Measurements from ENCODE around the gene ZKSCAN5.

Gene ZKSCAN5

DNA sequence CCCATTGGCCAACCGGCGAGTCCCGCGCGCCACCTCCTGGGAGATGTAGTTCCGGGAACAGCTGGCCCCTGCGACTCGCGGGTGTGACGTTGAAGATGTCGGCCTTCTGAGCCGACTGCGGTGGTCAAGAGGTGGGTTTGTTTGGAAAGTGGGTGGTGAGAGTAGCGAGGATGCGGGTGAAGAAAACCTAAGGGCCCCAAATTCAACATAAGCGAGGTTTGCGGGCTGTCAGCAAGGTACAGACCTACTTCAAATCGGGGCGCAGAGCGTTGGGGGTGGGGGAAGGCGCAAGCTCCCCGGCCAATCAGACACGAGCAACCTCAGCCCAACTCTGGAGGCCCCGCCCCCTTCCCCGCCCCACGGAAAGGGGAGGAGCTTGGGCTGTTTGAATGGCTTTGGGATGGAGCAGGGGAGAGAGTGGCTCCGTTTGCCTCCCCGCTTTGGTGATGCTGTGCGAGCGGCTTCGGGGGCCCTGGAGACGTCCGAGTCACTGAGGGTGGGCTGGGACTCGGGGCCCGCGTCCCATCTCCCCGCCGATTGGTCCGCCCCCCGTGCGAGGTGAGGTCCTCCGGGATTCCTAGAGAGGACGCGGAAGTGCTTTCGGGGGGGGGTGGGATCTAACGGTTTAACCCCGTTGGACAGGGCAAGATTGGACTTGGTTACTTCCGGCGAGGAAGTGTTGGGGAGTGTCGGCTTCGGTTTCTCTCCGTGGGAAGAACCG, at the start of gene ZKSCAN5:
TSS of gene ZKSCAN5 (plus strand) at position 60 of the 721 bp plus-strand sequence. CDS start 1,383 bp downstream, outside the sequence.
- in situ Hi-C loops (cut with MboI; ENCODE audit: low sequenced_read_pairs): no loop called here

DNA sequence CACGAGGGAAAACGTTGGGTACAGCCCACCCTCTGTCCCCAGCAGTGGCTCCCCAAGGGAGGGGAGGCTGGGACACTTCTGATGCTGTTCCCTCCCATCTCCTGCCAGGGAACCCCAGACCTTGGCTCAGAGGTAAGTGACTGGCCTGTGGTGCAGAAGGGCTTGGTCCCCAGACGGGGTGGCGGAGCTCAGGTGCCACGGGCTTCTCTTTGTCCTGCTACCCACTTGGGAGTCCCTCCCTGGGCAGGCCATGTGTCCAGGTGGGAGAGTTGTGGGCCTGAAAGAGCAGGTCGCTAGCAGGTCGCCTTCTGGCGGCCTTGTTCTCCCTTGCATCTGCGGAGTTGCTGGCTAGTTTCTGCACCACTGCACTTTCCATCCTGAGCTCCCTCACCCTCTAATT, 48.6 kb upstream of the ZKSCAN5 start:
- in situ Hi-C loops (cut with MboI; ENCODE audit: low sequenced_read_pairs): no loop called here

DNA sequence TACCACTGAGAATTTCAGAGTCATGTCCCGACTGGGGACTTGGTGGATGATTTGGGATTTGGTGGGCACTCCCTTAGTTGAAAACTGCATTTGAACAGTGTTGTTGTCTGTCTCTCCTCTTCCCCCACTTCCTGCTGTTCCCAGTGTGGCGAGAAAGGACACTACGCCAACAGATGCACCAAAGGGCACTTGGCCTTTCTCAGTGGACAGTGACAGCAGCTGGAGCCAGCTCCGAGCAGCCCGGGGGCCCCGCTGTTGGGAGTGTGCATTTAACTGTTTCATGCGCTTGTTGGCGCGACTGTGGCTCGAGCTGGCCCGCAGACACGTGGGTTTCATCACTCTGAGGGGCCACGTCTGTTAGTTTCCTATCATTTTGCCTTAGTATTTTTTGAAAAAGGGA, 48.2 kb upstream of the ZKSCAN5 start:
- in situ Hi-C loops (cut with MboI; ENCODE audit: low sequenced_read_pairs): no loop called here

DNA sequence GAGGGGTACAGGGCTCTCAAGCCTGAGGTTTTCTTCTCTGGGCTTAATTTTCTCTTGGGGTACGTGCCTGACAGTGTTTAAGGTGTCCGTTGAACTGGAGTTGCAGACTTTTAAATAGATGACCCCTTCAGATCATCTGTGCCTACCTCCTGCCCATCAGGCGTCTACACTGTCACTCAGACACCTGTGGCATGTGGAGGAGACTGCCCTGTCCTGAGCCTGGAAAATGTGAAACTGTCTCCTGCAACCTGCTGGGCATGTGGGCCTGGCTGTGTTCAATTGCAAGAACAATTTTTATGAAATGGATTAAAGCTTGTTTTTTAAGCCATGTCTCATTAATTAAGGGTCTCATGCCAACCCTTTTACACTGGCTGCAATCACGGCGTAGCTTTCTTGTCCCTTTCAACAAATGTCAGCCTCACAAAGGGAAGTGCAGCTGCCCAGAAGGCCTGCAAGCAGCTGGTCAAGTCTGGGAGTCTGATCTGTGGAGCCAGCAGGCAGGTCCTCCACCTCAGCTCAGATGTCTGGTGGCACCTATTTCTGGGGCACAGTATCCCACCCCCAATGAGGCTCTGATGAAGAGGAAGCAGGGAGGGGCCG, 47.3 kb upstream of the ZKSCAN5 start:
- in situ Hi-C loops (cut with MboI; ENCODE audit: low sequenced_read_pairs): no loop called here

DNA sequence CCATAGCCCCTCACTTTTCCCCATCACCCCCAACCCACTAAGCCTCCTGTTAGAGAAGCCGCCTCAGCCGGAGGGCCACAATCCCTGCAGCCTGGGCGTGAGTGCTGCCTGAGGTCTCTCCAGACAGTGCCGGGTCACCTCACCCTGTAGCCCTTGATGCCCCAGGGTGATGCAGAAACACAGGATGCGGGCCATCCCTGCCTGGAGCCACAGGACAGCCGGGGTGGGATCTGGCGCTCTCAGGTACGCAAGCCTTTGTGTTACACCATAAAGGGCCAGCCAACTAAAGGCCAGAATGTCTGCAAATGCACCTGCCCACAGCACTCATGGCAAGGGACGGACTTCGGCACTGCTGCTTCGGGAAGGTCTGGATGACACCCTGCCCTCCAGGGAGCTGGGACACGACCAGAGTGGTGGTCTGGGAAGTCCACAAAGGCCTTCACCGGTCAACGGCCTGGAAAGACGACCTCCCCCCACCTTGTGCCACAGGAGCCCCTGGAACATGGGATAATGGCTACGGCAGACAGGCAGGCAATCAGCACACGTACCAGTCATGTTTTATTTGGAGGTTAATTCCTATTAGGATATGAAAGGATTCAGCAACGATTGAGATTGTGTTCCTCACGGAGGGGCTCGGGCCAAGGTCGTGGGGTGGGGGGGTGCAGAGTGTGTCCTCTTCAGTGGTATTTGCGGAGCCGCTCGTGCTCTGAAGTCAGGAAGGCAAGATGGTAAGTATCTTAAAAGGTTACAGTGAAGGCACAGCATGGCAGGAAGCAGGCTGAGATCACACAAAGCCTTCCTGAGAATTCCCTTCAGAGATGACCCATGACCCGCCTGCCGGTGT, 46.6 kb upstream of the ZKSCAN5 start:
- in situ Hi-C loops (cut with MboI; ENCODE audit: low sequenced_read_pairs): no loop called here

GRCh38 chr7:99459087-99459486, 45.4 kb upstream of the ZKSCAN5 start:
- in situ Hi-C loops (cut with MboI; ENCODE audit: low sequenced_read_pairs): no loop called here

GRCh38 chr7:99460651-99461050, 43.8 kb upstream of the ZKSCAN5 start:
- in situ Hi-C loops (cut with MboI; ENCODE audit: low sequenced_read_pairs): no loop called here

GRCh38 chr7:99461221-99461620, 43.2 kb upstream of the ZKSCAN5 start:
- in situ Hi-C loops (cut with MboI; ENCODE audit: low sequenced_read_pairs): no loop called here

- in situ Hi-C loops (cut with MboI; ENCODE audit: low sequenced_read_pairs): no loop called here
Measured at GRCh38 chr7:99465421-99465768, 39.1 kb upstream of the ZKSCAN5 start.

DNA sequence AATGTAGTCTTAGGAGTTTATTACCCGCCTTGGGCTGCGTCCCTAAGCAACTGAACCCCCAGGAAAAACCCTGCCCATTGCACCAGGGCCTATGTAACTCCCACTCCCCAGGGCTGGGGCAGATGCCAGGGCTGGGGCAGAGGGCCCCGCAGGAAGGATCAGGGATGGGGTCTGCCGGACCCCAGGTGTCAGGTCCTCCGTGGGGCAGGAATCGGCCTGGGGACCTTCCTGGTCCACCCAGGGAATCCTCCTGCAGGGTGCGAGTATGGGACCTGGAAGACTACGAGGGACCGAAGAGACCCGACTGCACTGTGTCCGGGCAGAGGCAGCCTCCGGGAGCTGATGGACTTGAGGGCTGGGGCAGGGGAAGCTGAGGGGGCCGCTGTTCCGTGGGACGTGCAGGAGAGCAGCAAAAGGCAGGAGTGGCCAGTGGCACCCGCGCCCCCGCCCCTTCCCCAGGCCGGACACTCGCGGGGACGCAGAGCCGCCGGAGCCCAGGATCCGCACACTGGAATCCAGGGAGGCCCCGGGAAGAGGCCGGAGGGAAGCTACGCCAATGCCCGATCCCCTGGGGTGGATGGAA, 36.0 kb upstream of the ZKSCAN5 start:
- in situ Hi-C loops (cut with MboI; ENCODE audit: low sequenced_read_pairs): no loop called here

GRCh38 chr7:99469381-99470065, 34.9 kb upstream of the ZKSCAN5 start:
- in situ Hi-C loops (cut with MboI; ENCODE audit: low sequenced_read_pairs): no loop called here

GRCh38 chr7:99472561-99473314, 31.7 kb upstream of the ZKSCAN5 start, which contains the start of gene ZNF789:
Gene ZNF789, plus strand, starts transcription at chr7:99472890. Its CDS starts 3,567 bp downstream, at chr7:99476457.
- in situ Hi-C loops (cut with MboI; ENCODE audit: low sequenced_read_pairs): no loop called here

DNA sequence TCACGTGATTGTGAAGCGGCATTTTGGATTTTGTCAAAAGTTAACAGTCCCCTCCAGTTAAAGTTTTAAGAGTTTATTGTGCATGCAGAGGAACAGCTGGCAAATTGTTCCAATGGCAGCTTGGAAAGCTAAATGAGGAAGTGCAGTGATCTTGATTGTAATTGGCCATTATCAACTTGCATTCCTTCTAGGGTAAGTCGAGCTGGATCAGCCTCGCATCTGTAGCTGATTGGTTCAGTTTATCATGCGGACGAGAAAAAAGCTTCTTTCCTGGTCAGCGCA, 31.2 kb upstream of the ZKSCAN5 start:
- in situ Hi-C loops (cut with MboI; ENCODE audit: low sequenced_read_pairs): no loop called here

DNA sequence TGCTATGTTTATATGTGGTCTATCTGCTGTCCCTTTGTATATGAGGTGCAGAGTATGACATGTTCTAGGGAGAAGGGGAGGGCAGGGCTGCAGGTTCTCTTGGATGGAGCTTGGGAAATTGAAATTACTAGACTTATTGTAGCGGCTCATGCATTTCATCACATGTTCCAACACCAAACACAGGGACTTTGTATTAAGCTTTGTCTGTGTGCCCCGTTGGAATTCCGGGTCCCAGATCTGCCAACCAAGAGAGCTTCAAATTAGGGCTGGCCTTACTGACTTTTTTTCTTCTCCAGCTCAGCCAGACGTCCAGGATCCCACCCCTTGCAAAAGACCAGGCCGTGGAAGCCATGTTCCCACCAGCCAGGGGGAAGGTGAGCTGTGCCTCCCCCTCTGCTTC, 28.4 kb upstream of the ZKSCAN5 start:
- in situ Hi-C loops (cut with MboI; ENCODE audit: low sequenced_read_pairs): no loop called here

DNA sequence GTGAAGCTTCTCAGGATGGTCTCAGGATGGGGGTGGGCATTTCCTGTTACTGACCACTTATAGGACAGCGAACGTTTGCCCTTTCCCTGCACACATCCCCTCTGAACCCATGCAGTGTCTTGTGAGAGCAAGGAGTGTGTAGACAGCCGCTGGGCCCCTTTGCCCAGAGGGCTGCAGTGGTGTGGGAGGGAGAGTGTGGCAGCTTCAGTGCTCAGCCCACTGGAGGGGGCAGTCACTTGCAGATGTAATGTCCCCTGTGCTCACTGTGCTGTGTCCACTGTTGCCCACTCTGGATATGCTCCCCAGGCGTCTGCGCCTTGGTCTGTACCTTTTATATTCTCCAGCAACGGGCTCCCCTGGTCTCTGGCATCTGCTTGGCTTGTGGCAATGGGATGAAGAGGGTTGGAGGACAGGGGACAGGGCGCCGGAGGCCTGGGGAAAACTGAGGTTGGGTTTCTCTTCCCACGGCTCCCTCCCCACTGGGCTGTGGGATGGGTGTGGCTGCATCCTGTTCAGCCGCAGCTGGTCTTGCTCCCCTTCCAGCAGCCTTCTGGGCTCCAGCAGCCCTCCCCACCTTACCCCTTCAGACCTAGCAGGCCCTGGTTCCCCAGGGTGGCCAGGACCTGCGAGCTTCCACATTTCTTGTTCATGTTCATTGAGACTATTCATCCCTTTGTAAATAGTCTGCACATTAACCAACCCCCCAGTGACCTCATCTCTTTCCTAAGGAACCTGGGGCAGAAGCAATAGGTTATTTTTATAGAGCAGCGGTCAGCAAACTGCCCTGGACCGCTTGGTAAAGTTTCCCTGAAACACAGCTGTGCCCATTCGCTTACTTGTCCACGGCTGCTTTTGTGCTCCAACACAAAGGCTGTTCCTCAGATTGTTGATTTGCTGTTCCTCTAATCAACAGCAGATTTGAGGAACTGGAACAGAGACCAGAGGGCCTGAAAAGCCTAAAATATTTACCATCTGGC, 25.7 kb upstream of the ZKSCAN5 start:
- in situ Hi-C loops (cut with MboI; ENCODE audit: low sequenced_read_pairs): no loop called here

GRCh38 chr7:99485094-99485493, 19.4 kb upstream of the ZKSCAN5 start:
- in situ Hi-C loops (cut with MboI; ENCODE audit: low sequenced_read_pairs): no loop called here

- in situ Hi-C loops (cut with MboI; ENCODE audit: low sequenced_read_pairs): no loop called here
Measured at GRCh38 chr7:99489235-99489634, 15.2 kb upstream of the ZKSCAN5 start.

- in situ Hi-C loops (cut with MboI; ENCODE audit: low sequenced_read_pairs): no loop called here
Measured at GRCh38 chr7:99490878-99491277, 13.6 kb upstream of the ZKSCAN5 start.

DNA sequence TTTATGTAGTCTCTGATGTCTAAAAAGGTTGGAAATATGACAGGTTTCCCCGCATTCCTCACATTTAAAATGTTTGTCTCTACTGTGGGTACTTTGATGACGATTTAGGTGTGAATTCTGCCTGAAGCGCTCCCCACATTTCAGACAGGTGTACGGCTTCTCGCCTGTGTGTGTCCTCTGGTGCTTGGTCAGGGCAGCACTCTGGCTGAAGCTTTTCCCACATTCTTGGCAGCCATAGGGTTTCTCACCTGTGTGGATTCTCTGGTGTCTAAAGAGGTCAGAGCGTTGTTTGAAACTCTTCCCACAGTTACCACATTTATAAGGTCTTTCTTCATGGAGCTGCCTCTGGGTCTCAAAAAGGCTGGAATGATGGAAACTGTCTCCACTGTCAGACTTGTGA, 10.6 kb upstream of the ZKSCAN5 start:
- in situ Hi-C loops (cut with MboI; ENCODE audit: low sequenced_read_pairs): no loop called here

All from HL-60/S4 treated with phorbol 12-myristate 13-acetate at 8.2 ng/mL for 4 days and 3 days (cell line).